ENCODE results near the gene SLC6A1. TPM values are rescaled to one million over a fixed set of nuclear protein-coding genes. Genes with fewer than 3 reads are reported as not detected.

SLC6A1 gene
- total RNA-seq, 2 donors from 2014 or later, result not detected

DNA sequence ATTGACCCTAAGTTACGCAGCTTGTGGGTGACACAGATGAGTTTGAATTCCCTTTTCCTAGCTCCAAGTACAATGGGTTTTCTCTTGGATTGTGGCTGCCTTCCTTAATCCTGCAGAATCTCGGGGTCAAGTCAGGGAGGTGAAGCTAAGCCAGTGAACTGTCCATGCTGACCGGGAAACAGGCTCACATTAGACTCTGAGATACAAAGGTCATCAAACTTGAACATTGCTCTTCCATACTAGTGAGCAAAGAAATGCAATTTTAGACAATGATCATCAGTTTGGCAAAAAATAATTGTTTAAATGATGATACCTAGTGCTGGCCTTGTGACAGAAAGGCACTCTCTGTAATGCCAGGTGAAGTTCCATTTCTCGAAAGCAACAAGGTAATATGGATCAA is 31.6 kb downstream of the SLC6A1 start:
- H3K4me1 Mint-ChIP-seq, result no peaks in the 10 kb centered on the region
- DNase-seq, result no peak
- H3K36me3 Mint-ChIP-seq (ENCODE audit: low read depth), result no peaks in the 10 kb centered on the region
- H3K27ac Mint-ChIP-seq, result no peak overlapping the region
- H3K27me3 Mint-ChIP-seq, result peaks cover 29% of the 10 kb centered on the region
- no peak overlapping the region for H3K4me3 Mint-ChIP-seq
- H3K9me3 ChIP-seq (ENCODE audit: control insufficient read depth, low read length, poor library complexity, severe bottlenecking), result no peaks in the 10 kb centered on the region
- no peak for ATAC-seq

DNA sequence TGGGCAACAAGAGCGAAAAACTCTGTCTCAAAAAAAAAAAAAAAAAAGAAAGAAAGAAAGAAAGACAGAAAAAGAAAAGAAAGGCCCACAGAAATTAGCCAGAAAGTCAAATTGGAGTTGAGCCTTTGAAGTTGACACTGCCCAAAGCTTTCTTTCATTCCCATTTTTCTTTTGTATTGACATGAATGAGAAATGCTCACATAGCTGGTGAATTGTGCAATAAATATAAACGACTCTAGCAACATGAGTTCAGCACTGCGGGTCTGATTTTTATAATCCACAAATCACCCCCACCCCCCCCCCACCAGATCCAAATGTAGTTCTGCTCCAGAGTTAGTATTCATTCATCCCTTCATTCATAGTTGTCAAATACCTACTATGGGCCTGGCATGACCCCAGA is 37.4 kb downstream of the SLC6A1 start:
- DNase-seq (no peak), ATAC-seq (no peak)
- H3K9me3 ChIP-seq (ENCODE audit: control insufficient read depth, low read length, poor library complexity, severe bottlenecking), result no peaks in the 10 kb centered on the region
- Mint-ChIP-seq H3K27ac (no peak overlapping the region), H3K27me3 (peaks cover 6% of the 10 kb centered on the region), H3K4me3 (no peak overlapping the region), H3K36me3 (ENCODE audit: low read depth) (no peaks in the 10 kb centered on the region), H3K4me1 (no peaks in the 10 kb centered on the region)

DNA sequence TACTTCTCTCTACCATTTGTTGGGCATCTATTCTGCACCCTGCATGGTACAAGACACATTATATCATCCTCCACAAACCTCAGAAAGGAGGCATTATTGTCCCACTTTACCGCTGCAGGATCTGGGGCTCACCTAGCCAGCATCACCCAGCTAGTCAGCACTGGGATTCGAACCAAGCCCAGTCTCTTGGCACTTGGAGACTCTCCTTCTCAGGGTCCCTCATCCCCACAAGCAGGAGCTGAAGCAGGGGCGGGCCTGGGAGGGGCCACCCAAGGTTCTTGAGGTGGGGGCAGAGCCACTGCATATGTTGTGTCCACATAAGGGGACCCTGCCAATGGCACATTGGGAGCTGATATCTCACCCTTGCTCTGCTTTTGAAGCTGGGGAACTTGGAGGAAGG is 41.3 kb downstream of the SLC6A1 start:
- no peak overlapping the region for H3K27ac Mint-ChIP-seq

DNA sequence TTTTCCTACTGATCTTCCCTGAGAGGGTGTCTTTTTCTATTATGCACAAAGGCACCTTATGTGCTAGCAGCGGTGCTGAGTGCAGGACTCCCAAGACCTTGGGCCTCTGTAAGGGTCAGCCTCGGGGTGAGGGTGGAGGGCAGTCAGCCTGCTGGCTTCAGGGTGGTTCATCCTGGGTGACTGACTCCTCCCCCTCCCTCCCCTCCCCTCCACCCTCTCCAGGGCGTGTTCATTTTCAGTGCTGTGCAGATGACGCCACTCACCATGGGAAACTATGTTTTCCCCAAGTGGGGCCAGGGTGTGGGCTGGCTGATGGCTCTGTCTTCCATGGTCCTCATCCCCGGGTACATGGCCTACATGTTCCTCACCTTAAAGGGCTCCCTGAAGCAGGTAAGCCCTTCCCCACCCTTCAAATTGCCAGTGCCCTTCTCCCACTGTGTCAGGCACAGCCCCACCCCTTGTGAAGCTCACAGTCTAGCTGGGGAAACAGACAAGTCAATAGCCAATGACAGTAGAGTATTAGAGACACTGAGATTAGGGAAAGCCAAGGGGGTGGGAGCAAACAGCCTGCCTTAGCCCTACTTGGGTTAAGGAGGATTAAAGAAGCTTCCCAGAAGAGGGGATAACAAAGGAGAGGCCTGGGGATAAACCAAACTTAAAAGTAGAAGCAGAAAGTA is 41.9 kb downstream of the SLC6A1 start:
- DNase-seq, result no peak
- H3K9me3 ChIP-seq (ENCODE audit: control insufficient read depth, low read length, poor library complexity, severe bottlenecking), result no peaks in the 10 kb centered on the region
- Mint-ChIP-seq H3K27ac (no peak overlapping the region), H3K4me3 (no peak overlapping the region), H3K36me3 (ENCODE audit: low read depth) (peaks cover 3% of the 10 kb centered on the region), H3K27me3 (peaks cover 51% of the 10 kb centered on the region), H3K4me1 (no peaks in the 10 kb centered on the region)
- no peak for ATAC-seq

More for the DNA sequence above, 41.3 kb downstream of the SLC6A1 start:
- DNase-seq (no peak), ATAC-seq (no peak)
- no peak overlapping the region for H3K4me3 Mint-ChIP-seq
- peaks cover 3% of the 10 kb centered on the region for H3K36me3 Mint-ChIP-seq (ENCODE audit: low read depth)
- no peaks in the 10 kb centered on the region for H3K4me1 Mint-ChIP-seq
- no peaks in the 10 kb centered on the region for H3K9me3 ChIP-seq (ENCODE audit: control insufficient read depth, low read length, poor library complexity, severe bottlenecking)
- peaks cover 45% of the 10 kb centered on the region for H3K27me3 Mint-ChIP-seq

DNA sequence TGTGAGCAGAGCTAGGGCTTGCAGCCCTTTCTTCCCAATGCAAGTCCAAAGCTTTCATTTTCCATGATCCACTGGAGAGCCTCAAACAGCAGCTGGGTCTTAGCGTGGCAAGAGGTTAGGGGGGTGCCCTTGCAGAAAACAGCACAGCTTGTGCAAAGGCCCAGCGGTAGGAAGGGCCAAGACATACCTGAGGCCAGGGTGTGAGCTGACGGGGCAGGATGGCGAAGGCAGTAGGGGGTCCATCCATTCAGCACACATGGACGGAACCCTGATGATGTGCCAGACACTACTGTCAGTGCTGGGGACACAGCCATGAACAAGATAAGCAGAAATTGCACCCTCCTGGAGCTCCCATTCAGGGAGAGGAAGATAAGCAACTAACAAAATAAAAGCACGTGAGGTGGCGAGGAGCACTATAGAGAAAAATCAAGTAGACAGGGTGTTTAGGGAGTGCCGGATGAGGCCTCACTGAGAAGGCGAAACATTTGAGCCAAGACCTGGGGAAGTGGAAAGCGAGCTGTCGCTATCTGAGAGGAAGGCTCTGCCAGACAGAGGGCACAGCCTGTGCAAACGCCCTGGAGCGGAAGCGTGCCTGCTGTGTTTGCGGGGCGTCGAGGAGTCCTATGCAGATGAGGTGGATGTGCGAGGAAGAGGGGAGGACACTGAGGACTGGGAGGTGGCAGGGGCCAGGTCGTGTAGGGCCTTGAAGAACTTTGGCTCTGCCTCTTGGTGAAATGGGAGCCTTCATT is 43.4 kb downstream of the SLC6A1 start:
- peaks cover 63% of the 10 kb centered on the region for H3K27me3 Mint-ChIP-seq

DNA sequence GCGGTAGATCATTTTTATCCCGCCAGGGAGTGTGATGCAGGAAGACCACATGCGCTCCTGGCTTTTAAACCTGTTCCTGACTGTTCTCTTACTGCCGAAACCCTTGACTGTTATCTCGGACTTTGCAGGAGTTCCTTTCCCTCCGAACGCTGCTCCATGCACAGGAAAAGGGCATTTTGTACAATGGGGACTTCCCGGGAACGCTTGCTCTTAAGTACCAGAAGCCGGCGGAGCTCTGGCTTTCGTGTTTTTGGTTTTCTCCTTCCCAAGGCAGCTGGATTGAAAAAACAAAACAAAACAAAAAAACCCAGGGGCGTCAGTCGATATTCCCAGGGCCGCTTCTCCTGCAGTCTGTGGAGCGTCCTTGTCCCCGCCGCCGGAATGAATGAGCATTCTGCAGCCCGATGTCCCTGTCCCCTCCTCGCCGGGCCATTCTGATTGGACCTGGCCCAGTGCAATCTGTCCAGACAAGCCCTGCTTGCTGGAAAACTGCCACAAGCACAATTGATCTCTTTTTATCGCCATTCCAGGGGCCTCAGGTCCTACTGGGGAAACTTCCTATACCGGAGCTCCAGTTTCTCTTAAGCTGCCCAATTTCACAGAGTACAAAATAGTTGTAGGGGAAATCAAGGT is 44.8 kb downstream of the SLC6A1 start:
- H3K27me3 Mint-ChIP-seq, result peaks cover 63% of the 10 kb centered on the region

More for the DNA sequence above, 43.4 kb downstream of the SLC6A1 start:
- DNase-seq, result no peak
- Mint-ChIP-seq H3K4me1 (no peaks in the 10 kb centered on the region), H3K36me3 (ENCODE audit: low read depth) (peaks cover 3% of the 10 kb centered on the region), H3K27ac (no peak overlapping the region), H3K4me3 (no peak overlapping the region)
- no peaks in the 10 kb centered on the region for H3K9me3 ChIP-seq (ENCODE audit: control insufficient read depth, low read length, poor library complexity, severe bottlenecking)
- no peak for ATAC-seq

DNA sequence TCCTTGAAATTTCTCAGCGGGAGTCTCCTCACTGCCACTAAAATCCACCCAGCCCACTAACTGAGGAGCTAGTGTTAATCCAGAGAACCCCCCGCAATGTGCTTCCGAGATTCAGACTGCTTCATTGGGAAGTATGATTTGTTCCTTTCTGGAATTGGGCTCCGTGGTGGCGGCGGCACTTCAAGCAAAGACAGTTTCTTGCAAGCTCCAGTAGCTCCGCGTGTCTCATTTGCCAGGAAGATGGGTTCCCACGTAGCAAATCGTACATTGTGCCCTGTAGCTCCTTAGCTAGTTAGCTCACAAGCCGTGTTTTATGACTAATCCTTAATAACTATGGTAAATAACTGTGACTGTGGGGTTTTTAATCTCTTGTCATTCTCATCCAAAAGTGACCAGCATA is 45.4 kb downstream of the SLC6A1 start:
- DNase-seq (no peak), ATAC-seq (no peak)
- Mint-ChIP-seq H3K36me3 (ENCODE audit: low read depth) (peaks cover 3% of the 10 kb centered on the region), H3K27ac (no peak overlapping the region), H3K4me3 (no peak overlapping the region), H3K4me1 (no peaks in the 10 kb centered on the region), H3K27me3 (peaks cover 63% of the 10 kb centered on the region)
- no peaks in the 10 kb centered on the region for H3K9me3 ChIP-seq (ENCODE audit: control insufficient read depth, low read length, poor library complexity, severe bottlenecking)

More for the DNA sequence above, 44.8 kb downstream of the SLC6A1 start:
- DNase-seq, result no peak
- Mint-ChIP-seq H3K4me3 (no peak overlapping the region), H3K36me3 (ENCODE audit: low read depth) (peaks cover 3% of the 10 kb centered on the region), H3K27ac (no peak overlapping the region), H3K4me1 (no peaks in the 10 kb centered on the region)
- ATAC-seq, result no peak
- H3K9me3 ChIP-seq (ENCODE audit: control insufficient read depth, low read length, poor library complexity, severe bottlenecking), result no peaks in the 10 kb centered on the region

DNA sequence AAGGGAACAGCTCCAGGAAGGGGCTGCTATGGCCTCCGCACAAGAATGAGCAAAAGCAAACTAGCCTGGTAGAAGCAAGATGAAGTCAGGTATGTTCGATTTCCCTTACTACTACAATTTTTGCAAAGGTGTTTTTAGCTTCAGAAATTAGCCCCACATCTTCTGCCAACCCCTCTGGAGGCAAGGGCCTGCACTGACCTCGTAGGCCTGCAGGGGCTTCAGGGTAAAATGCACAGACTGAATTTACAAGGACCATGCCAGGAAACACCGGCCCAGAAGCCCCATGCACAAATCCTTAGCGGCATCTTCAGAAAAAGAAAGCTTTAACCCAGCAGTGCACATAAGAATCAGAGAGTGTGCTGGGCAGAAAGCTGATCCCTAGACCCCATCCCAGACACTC is 53.0 kb downstream of the SLC6A1 start:
- ATAC-seq (no peak), DNase-seq (no peak)
- H3K27me3 Mint-ChIP-seq, result peaks cover 27% of the 10 kb centered on the region
- no peak overlapping the region for H3K4me3 Mint-ChIP-seq
- H3K36me3 Mint-ChIP-seq (ENCODE audit: low read depth), result no peaks in the 10 kb centered on the region
- H3K9me3 ChIP-seq (ENCODE audit: control insufficient read depth, low read length, poor library complexity, severe bottlenecking), result peaks cover 3% of the 10 kb centered on the region
- no peaks in the 10 kb centered on the region for H3K4me1 Mint-ChIP-seq
- H3K27ac Mint-ChIP-seq, result no peak overlapping the region

DNA sequence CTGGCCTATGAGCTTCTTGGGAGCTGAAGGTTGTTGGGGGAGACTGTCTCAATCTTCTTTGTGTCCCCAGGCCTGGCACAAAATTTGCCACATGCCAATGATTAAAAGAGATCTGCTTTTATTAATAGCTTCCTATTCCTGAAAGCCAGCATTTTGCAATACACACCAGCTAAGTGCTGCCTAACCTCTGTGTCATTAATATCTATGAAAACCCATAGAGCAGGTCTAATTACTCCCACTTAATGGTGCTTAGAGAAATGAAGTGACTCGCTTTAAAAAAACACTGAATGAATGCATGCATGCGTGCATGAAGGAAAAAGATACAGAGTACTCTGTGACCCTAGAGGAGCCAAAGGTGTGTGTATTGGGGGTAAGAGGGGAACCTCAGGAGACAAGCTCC is 55.0 kb downstream of the SLC6A1 start:
- Mint-ChIP-seq H3K4me3 (no peak overlapping the region), H3K27ac (no peak overlapping the region), H3K27me3 (peaks cover 43% of the 10 kb centered on the region), H3K36me3 (ENCODE audit: low read depth) (no peaks in the 10 kb centered on the region), H3K4me1 (no peaks in the 10 kb centered on the region)
- peaks cover 3% of the 10 kb centered on the region for H3K9me3 ChIP-seq (ENCODE audit: control insufficient read depth, low read length, poor library complexity, severe bottlenecking)
- DNase-seq, result no peak
- ATAC-seq, result no peak

DNA sequence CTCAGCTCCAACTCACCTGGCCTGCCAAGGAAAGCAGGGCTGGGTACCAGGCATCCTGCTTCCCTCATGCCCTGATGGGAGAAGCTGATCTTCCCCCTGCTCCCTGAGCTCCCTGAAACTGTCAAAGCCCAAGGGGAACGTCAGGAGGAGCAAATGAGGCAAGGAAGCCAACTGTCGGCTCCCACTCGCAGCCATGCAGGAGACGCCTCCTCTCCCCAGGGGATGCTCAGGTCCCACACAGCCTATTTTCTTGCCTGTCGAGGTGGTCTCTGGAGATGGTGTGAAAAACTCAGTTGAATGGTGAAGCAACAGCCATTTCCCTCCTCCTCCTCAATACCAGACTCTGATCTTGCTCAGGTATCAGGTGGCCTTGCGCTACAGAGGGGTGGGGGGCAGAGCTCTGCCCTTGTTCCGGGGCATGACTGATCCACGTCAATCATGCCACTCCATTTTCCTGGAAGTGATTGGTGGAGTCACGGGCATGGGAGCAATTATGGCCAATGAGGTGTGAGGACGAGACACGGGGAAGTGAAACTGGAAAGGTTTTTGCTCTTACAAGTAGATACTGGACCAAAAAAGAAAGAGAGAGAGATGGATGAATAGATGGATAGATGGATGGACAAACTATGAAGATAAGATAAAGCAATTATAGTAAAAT is 58.2 kb downstream of the SLC6A1 start:
- H3K9me3 ChIP-seq (ENCODE audit: control insufficient read depth, low read length, poor library complexity, severe bottlenecking), result no peaks in the 10 kb centered on the region
- Mint-ChIP-seq H3K27me3 (peaks cover 54% of the 10 kb centered on the region), H3K36me3 (ENCODE audit: low read depth) (no peaks in the 10 kb centered on the region), H3K4me3 (no peak overlapping the region), H3K27ac (no peak overlapping the region), H3K4me1 (no peaks in the 10 kb centered on the region)
- ATAC-seq, result no peak
- DNase-seq, result no peak

DNA sequence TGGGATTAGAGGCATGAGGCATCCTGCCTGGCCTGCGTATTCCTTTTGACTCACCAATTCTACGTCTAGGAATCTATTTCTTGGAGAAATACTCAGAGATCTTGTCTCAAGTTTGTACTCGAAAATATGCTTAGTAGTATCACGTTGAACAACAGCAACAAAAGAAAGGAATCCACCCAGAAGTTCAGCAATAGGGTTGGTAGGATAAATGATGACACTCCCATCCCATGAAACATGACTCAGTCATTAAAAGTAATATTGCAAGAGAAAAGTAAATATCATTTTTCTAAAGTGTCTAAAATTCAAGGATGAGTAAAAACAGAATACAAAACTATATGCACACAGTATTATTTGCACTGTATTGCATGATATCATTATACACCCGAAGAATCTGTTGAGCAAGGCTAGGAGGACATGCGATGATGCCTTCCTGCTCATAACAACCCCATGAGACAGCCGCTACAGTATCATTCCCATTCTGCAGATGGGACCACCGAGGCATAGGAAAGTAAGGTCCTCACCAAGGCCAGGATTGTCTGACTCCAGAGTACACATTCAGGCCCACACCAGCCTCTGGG is 61.5 kb downstream of the SLC6A1 start:
- Mint-ChIP-seq H3K27ac (no peak overlapping the region), H3K36me3 (ENCODE audit: low read depth) (peaks cover 6% of the 10 kb centered on the region), H3K27me3 (peaks cover 53% of the 10 kb centered on the region), H3K4me1 (no peaks in the 10 kb centered on the region), H3K4me3 (no peak overlapping the region)
- DNase-seq (no peak), ATAC-seq (no peak)
- no peaks in the 10 kb centered on the region for H3K9me3 ChIP-seq (ENCODE audit: control insufficient read depth, low read length, poor library complexity, severe bottlenecking)

DNA sequence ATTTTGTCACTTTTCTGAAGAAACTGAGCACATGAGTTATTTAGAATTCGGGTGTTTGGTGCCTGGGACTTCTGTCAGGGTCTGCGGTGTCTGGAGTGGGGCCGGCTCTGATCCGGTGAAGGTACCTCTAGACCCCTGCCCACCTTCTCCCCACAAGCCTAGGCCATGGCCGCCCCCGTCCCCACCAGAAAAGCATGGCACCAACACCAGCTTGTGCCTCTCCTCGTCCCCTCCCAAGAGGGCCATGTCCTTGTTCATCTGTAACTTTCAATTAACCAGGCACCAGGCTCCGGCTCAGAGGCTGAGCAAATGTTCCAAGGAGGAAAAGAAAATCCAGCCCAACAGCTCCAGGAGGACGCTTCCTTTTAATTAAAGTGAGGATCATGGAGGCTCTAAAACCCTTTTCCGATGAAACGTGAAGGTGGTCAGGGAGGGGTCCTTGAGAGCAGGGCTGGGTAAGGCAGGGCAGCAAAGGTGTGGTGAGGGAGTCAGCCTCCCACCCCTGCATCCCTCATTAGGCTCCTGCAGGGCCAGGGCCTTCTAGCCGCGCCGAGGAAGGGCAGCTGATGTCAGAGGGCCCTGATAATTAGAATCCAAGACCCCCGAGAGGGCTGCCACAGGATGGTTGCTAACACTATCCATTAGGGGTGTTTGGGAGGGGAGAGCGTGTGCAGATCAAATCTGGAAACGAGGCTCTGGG is 62.3 kb downstream of the SLC6A1 start:
- no peaks in the 10 kb centered on the region for H3K4me1 Mint-ChIP-seq
- ATAC-seq (no peak), DNase-seq (no peak)
- H3K27ac Mint-ChIP-seq, result no peak overlapping the region
- no peak overlapping the region for H3K4me3 Mint-ChIP-seq
- H3K27me3 Mint-ChIP-seq, result peaks cover 45% of the 10 kb centered on the region
- no peaks in the 10 kb centered on the region for H3K9me3 ChIP-seq (ENCODE audit: control insufficient read depth, low read length, poor library complexity, severe bottlenecking)
- H3K36me3 Mint-ChIP-seq (ENCODE audit: low read depth), result peaks cover 6% of the 10 kb centered on the region
